AG09309 (cell line): ENCODE results near the gene CEP170B.

Source experiments
- DNase-seq: peaks from one replicate; pipeline ENCODE4 v3.0.0-alpha.2; 2010; ENCODE audit warnings: low read depth
- H3K4me3 ChIP-seq: 2 replicates; pipeline ENCODE4 v1.5.1; 2011; ENCODE audit warnings: mild to moderate bottlenecking, low read depth, low read length, moderate library complexity; ENCODE audit not compliant: control insufficient read depth
- TF ChIP-seq, protein P1 (sequence below): IDR thresholded peaks from 2 replicates; pipeline ENCODE4 v1.5.1; 2011; ENCODE audit warnings: mild to moderate bottlenecking, low read depth, low read length, inconsistent platforms; ENCODE audit not compliant: insufficient read depth, control insufficient read depth; ENCODE audit errors: missing control alignments

CEP170B gene

GRCh38 chr14:104844306-104845032, 20.6 kb upstream of the CEP170B start:
- no peak for DNase-seq
- no peak overlapping the region for H3K4me3 ChIP-seq
- TF ChIP-seq, protein P1, sequence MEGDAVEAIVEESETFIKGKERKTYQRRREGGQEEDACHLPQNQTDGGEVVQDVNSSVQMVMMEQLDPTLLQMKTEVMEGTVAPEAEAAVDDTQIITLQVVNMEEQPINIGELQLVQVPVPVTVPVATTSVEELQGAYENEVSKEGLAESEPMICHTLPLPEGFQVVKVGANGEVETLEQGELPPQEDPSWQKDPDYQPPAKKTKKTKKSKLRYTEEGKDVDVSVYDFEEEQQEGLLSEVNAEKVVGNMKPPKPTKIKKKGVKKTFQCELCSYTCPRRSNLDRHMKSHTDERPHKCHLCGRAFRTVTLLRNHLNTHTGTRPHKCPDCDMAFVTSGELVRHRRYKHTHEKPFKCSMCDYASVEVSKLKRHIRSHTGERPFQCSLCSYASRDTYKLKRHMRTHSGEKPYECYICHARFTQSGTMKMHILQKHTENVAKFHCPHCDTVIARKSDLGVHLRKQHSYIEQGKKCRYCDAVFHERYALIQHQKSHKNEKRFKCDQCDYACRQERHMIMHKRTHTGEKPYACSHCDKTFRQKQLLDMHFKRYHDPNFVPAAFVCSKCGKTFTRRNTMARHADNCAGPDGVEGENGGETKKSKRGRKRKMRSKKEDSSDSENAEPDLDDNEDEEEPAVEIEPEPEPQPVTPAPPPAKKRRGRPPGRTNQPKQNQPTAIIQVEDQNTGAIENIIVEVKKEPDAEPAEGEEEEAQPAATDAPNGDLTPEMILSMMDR: no peak

GRCh38 chr14:104845033-104845666, 19.9 kb upstream of the CEP170B start:
- TF ChIP-seq, protein P1: no peak
- no peak for DNase-seq
- no peak overlapping the region for H3K4me3 ChIP-seq

DNA sequence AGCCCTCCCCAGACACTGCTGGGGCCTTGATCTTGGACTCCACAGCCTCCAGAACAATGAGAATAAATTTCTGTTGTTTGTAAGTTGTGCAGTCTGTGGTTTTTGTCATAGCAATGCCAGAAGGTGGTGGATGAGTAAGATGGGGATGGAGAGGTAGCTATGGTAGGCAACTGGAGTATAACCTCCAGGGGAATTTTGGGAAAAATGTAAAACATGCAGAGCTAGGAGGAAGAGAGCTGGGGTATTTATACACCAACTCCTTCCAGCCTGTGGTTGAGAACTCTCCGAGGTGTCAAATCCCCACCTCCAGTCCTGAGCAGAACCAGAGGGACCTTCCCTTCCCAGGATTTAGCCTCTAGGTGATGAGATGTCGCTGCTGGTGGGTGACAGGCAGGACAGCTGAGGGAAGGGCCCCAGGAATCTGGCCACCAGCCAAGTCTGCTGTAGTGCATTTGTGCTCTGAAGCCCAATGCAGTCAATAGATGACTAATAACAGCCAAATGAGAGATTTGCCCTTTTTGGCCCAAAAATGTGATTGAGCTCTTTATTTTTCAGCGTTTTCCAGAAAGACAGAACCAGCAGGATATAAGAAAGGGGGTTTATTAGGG, 19.1 kb upstream of the CEP170B start:
- TF ChIP-seq, protein P1: no peak
- H3K4me3 ChIP-seq: no peak overlapping the region

DNA sequence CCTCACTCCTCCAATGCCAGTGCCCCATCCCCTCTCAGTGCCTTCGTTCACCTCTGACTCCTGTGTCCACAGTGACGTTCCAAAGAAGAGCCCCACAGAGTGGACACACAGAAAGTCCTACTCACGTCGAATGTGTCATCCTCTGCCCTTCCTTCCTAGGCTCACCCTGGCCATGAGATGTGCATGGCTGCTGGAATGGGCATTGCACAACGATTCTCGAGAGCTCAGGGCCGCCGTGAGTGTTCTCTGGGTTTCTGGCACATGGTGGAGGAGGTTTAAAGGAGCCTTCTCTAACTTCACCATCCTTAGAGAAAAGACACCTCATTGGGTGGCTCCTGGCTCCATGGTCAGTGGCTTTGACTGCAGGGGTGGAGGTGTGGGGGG, 12.8 kb upstream of the CEP170B start:
- TF ChIP-seq, protein P1: no peak
- no peak for DNase-seq
- H3K4me3 ChIP-seq: no peak overlapping the region

More for the DNA sequence above, 19.1 kb upstream of the CEP170B start:
- DNase-seq: no peak

GRCh38 chr14:104855532-104856090, 9.5 kb upstream of the CEP170B start:
- DNase-seq: no peak
- TF ChIP-seq, protein P1: no peak
- no peak overlapping the region for H3K4me3 ChIP-seq

- no peak for DNase-seq
- no peak overlapping the region for H3K4me3 ChIP-seq
- TF ChIP-seq, protein P1: no peak
Measured at GRCh38 chr14:104856157-104856868, 8.8 kb upstream of the CEP170B start.
